Measurements from ENCODE around the gene GRPEL1. TPM values are rescaled to one million over a fixed set of nuclear protein-coding genes. Genes with fewer than 3 reads are reported as not detected.

The GRPEL1 gene
- total RNA-seq, 1 donor from 2014 or later = 55.8 TPM

- H2AFZ ChIP-seq (ENCODE audit: low read depth, low read length) = no peak overlapping the region
- TF ChIP-seq EZH2 (IDR thresholded peaks at IDR 0.05; ENCODE audit: insufficient read depth, low read length) = no peak
- TF ChIP-seq CTCF (IDR thresholded peaks at IDR 0.05; ENCODE audit: insufficient read depth, low read depth, low read length) = no peak
- H3K4me2 ChIP-seq (ENCODE audit: low read length) = no peak overlapping the region
- no peak overlapping the region for H3K27ac ChIP-seq (ENCODE audit: low read depth, low read length)
- no peaks in the 10 kb centered on the region for H3K79me2 ChIP-seq (ENCODE audit: insufficient read depth, low read length)
- H3K4me1 ChIP-seq (ENCODE audit: insufficient read depth, low read length) = no peaks in the 10 kb centered on the region
- FAIRE-seq (no peak), DNase-seq (ENCODE audit: low read depth) (no peak)
- peaks cover 17% of the 10 kb centered on the region for H3K27me3 ChIP-seq (ENCODE audit: insufficient read depth, low read length)
- Mint-ChIP-seq H3K4me1 (ENCODE audit: low read depth, unreplicated experiment) (no peaks in the 10 kb centered on the region), H3K27me3 (ENCODE audit: low read depth, unreplicated experiment) (peaks cover 58% of the 10 kb centered on the region), H3K36me3 (ENCODE audit: low read depth, unreplicated experiment) (no peaks in the 10 kb centered on the region), H3K4me3 (ENCODE audit: unreplicated experiment) (no peak overlapping the region), H3K27ac (ENCODE audit: unreplicated experiment) (no peak overlapping the region), H3K9me3 (ENCODE audit: unreplicated experiment) (peaks cover 11% of the 10 kb centered on the region)
- no peak overlapping the region for H3K9ac ChIP-seq (ENCODE audit: low read length)
- H3K4me3 ChIP-seq (ENCODE audit: insufficient read depth, low read depth, low read length) = no peak overlapping the region
- no peaks in the 10 kb centered on the region for H4K20me1 ChIP-seq (ENCODE audit: insufficient read depth, low read length)
- H3K9me3 ChIP-seq (ENCODE audit: insufficient read depth, low read depth, low read length) = peaks cover 2% of the 10 kb centered on the region
- no peaks in the 10 kb centered on the region for H3K36me3 ChIP-seq (ENCODE audit: insufficient read depth, low read length)
These were observed 24.2 kb upstream of the GRPEL1 start for GRCh38 chr4:7092026-7092425.

GRCh38 chr4:7089213-7089986 is 21.5 kb upstream of the GRPEL1 start:
- H3K4me3 Mint-ChIP-seq (ENCODE audit: unreplicated experiment) = no peak overlapping the region
- H3K79me2 ChIP-seq (ENCODE audit: insufficient read depth, low read length) = no peaks in the 10 kb centered on the region
- peaks cover 3% of the 10 kb centered on the region for H3K9me3 ChIP-seq (ENCODE audit: insufficient read depth, low read depth, low read length)
- FAIRE-seq (no peak), DNase-seq (ENCODE audit: low read depth) (no peak)
- no peaks in the 10 kb centered on the region for H4K20me1 ChIP-seq (ENCODE audit: insufficient read depth, low read length)
- no peak overlapping the region for H3K9ac ChIP-seq (ENCODE audit: low read length)
- no peak overlapping the region for H3K4me2 ChIP-seq (ENCODE audit: low read length)
- H3K9me3 Mint-ChIP-seq (ENCODE audit: unreplicated experiment) = peaks cover 13% of the 10 kb centered on the region
- H3K4me1 Mint-ChIP-seq (ENCODE audit: low read depth, unreplicated experiment) = no peaks in the 10 kb centered on the region
- H3K4me1 ChIP-seq (ENCODE audit: insufficient read depth, low read length) = no peaks in the 10 kb centered on the region
- no peak overlapping the region for H2AFZ ChIP-seq (ENCODE audit: low read depth, low read length)
- peaks cover 44% of the 10 kb centered on the region for H3K27me3 Mint-ChIP-seq (ENCODE audit: low read depth, unreplicated experiment)
- no peaks in the 10 kb centered on the region for H3K36me3 Mint-ChIP-seq (ENCODE audit: low read depth, unreplicated experiment)
- H3K27me3 ChIP-seq (ENCODE audit: insufficient read depth, low read length) = peaks cover 24% of the 10 kb centered on the region
- H3K27ac Mint-ChIP-seq (ENCODE audit: unreplicated experiment) = no peak overlapping the region
- no peak overlapping the region for H3K4me3 ChIP-seq (ENCODE audit: insufficient read depth, low read depth, low read length)
- H3K27ac ChIP-seq (ENCODE audit: low read depth, low read length) = no peak overlapping the region
- no peaks in the 10 kb centered on the region for H3K36me3 ChIP-seq (ENCODE audit: insufficient read depth, low read length)
- TF ChIP-seq EZH2 (IDR thresholded peaks at IDR 0.05; ENCODE audit: insufficient read depth, low read length) (no peak), CTCF (IDR thresholded peaks at IDR 0.05; ENCODE audit: insufficient read depth, low read depth, low read length) (no peak)

GRCh38 chr4:7087036-7087435 is 19.2 kb upstream of the GRPEL1 start:
- Histone ChIP-seq H3K27ac (ENCODE audit: low read depth, low read length) (no peak overlapping the region), H3K79me2 (ENCODE audit: insufficient read depth, low read length) (no peaks in the 10 kb centered on the region), H3K4me3 (ENCODE audit: insufficient read depth, low read depth, low read length) (no peak overlapping the region), H3K4me1 (ENCODE audit: insufficient read depth, low read length) (peaks cover 3% of the 10 kb centered on the region), H2AFZ (ENCODE audit: low read depth, low read length) (no peak overlapping the region), H3K27me3 (ENCODE audit: insufficient read depth, low read length) (peaks cover 34% of the 10 kb centered on the region), H3K9ac (ENCODE audit: low read length) (no peak overlapping the region), H3K36me3 (ENCODE audit: insufficient read depth, low read length) (no peaks in the 10 kb centered on the region), H4K20me1 (ENCODE audit: insufficient read depth, low read length) (no peaks in the 10 kb centered on the region), H3K4me2 (ENCODE audit: low read length) (no peak overlapping the region), H3K9me3 (ENCODE audit: insufficient read depth, low read depth, low read length) (peaks cover 3% of the 10 kb centered on the region)
- H3K4me1 Mint-ChIP-seq (ENCODE audit: low read depth, unreplicated experiment) = no peaks in the 10 kb centered on the region
- no peak overlapping the region for H3K27ac Mint-ChIP-seq (ENCODE audit: unreplicated experiment)
- peaks cover 9% of the 10 kb centered on the region for H3K9me3 Mint-ChIP-seq (ENCODE audit: unreplicated experiment)
- FAIRE-seq (no peak), DNase-seq (ENCODE audit: low read depth) (no peak)
- H3K36me3 Mint-ChIP-seq (ENCODE audit: low read depth, unreplicated experiment) = no peaks in the 10 kb centered on the region
- no peak for TF ChIP-seq EZH2 (IDR thresholded peaks at IDR 0.05; ENCODE audit: insufficient read depth, low read length)
- TF ChIP-seq CTCF (IDR thresholded peaks at IDR 0.05; ENCODE audit: insufficient read depth, low read depth, low read length) = no peak
- H3K27me3 Mint-ChIP-seq (ENCODE audit: low read depth, unreplicated experiment) = peaks cover 44% of the 10 kb centered on the region
- no peak overlapping the region for H3K4me3 Mint-ChIP-seq (ENCODE audit: unreplicated experiment)
